Embryonic facial prominence (tissue), 1 donor: ENCODE results near the gene GALNT9.
A peak's percentile ranks its signal among the peaks of the same experiment; 100 is the strongest.

ENCODE experiments used
- DNase-seq: peaks from one replicate; pipeline ENCODE4 v3.0.0-alpha.2; 2016; ENCODE audit errors: extremely low spot score

The GALNT9 gene

GRCh38 chr12:132292328-132293319 lies 36.8 kb downstream of the GALNT9 start:
- no peak for DNase-seq

DNA sequence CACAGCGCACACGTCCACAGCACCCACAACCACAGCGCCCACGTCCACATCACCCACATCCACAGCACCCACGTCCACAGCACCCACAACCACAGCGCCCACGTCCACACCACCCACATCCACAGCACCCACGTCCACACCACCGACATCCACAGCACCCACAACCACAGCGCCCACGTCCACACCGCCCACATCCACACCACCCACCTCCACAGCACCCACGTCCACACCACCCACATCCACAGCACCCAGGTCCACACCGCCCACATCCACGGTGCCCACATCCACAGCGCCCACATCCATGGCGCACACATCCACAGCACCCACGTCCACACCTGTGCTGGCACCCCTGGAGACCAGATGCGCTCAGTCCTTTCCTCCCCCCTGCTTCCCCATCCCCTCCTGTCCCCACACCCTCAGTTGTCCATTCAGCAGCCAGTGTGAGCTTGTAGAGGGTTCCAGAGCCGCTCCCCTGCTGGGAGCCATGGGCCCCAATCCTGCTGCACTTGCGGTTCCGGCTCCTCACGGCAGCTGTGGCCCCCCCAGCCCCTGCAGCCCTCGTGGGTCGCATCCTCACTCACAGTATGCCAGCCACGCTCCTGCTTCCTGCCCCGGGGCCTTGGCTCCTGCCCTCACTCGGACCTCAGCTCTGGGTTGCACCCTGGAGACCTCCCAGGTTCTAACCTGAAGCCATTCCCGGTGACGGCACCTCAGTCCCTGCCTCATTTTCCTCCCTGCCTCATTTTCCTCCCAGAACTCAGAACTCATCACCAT lies 37.8 kb downstream of the GALNT9 start:
- DNase-seq = no peak

GRCh38 chr12:132290203-132290540 lies 39.2 kb downstream of the GALNT9 start:
- no peak for DNase-seq

DNA sequence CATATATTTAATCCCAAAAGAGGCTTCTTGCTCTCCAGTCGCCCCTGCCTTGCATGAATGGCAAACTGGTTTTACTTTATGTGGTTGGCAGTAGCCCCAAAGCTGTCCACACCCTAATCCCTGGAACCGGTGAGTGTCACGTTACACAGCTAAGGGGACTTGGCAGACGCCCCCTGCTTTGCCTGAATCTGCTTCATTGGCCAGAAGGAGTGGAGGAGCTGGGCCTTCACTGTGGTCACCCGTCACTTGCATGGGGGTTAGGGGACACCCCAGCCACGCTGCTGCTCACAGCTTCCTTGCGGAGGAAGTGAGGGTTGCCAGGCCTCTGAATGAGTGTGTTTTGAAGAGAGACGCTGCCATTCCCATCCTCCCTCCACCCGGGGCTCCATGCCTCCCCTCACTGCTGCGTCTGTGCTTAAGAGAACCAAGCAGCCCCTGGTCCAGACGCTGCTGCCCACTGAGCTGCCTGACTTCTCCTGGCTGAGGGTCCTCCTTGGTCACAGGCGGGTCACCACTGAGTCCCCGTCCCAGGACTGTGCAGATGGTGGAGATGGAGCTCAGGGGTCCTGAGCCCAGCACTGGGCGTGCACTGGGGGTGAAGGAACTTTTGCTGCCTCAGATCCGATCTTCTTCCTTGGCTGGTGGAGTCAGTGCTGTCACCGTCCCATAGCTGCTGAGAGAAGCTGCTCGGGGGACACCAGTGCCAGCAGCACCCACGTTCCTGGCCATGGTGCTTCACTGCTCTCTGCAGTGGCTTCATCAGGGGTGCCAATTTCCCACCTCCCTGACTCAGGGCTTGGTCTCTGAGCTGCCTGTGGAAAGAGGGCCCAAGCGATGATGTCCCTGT lies 39.8 kb downstream of the GALNT9 start:
- DNase-seq = no peak

DNA sequence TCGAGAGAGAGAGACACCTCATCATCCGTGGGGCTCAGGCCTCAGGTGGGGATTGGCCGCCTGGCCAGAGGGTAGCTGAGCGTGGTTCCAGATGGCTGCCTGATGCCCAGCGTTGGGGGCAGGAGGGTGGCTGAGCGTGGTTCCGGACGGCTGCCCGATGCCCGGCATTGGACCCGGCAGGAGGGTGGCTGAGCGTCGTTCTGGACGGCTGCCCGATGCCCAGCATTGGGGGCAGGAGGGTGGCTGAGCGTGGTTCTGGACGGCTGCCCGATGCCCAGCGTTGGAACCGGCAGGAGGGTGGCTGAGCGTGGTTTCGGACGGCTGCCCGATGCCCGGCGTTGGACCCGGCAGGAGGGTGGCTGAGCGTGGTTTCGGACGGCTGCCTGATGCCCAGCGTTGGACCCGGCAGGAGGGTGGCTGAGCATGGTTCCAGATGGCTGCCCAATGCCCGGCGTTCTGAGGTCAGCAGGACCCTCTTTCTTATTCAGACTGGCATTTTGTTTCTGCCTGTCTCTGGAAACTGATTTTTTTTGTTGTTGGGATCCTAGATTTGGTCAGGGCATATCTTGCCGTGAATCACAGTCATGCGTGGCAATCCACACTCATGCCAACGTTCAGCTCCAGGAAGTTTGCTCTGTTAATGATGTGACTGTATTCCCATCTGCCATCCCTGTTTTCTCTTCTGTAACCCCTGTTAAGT lies 40.7 kb downstream of the GALNT9 start:
- DNase-seq = no peak

DNA sequence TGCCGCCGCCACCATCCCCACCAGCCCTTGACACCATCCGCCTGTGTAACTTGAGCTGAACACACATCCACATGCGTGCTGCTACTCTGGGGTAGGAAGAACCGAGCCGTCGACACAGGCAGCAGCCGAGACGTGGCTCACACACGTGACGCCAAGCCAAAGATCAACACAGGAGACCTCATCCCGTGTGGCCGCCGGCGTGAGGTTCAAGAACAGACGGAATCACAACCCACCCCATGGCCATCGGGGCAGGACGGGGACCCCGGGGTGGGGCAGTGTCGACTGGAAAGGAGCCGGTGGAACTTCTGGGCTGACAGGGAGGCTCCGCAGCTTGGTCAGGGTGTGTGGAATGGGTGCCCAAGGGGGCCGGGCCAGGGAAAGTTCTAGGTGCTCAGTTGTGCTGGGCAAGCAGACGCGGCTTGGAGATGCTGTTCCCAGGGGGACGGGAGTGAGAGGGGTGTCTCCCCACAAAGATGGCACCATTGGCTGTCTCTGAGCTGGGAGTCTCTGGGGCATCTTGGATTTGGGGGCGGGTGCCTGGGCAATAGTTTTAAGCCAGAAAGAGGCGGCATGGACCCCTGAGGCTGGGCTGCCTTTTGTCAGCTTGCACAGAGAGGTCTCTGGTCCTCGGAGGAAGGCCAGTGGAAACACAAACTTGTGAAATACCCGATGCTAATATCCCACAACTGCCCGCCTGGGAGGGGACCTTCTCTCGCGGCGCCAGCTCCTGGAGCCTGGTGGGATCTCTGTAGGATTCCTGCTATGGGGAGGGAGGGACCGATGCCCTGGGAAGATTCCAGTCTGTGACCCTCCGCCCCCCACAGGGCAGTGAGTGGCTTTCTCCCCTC lies 41.8 kb downstream of the GALNT9 start:
- no peak for DNase-seq

DNA sequence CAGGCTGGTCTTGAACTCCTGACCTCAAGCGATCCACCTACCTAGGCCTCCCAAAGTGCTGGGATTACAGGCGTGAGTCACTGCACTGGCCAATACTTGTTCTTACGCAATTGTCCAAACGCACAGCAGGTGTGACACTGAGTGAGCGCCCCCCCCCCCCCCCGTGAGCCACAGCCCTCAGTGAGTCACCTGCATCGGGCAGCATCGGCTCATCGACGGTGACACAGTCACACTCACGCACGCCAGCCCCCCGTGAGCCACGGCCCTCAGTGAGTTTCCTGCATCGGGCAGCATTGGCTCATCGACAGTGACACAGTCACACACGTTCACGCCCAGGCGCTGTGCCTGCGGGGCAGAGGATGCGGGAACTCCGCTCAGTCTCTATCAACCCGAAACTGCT lies 42.5 kb downstream of the GALNT9 start:
- no peak for DNase-seq

GRCh38 chr12:132285991-132286681 lies 43.3 kb downstream of the GALNT9 start:
- peak; percentile 38 for DNase-seq

DNA sequence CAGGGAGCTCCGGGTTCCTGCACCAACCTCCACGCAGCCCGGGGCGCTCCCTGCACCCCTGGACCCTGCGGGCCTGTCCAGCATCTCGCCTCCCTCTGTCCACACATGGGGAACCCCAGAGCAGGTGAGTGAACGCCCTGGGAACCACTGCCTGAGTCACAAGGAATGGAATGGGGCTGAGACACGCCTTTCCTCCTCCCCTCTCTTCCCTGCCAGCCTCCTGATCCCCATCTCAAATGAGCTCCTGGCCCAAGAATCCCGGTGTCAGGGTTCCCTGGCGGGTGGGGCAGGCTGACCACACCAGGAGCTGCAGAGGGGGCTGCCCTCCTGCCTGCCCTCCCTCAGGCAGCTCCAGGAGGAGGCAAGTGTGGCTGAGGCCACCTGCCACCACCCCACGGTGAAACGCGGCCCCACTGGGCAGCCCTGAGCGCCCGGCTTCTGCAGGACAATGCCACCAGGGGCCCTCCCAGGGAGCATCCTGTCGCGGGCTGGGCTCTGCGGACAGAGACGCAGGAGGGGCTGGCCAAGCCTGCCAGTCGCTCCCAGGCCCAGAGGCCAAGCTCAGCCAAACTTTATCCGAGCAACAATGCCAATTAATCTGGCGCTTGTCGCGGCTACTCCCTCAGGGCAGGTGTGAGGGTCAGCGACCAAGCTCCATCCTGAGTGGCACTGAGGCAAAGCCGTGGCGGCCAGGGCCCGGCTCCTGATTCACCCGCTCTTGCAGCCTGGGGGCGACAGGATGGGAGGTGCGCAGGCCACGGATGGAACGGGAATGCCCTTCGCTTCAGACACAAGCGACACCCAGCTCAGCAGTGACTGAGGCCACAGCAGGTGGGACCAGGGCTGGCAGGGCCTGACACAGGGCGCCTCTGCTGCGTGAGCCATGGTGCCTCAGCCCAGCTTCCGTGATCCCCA lies 44.3 kb downstream of the GALNT9 start:
- no peak for DNase-seq

DNA sequence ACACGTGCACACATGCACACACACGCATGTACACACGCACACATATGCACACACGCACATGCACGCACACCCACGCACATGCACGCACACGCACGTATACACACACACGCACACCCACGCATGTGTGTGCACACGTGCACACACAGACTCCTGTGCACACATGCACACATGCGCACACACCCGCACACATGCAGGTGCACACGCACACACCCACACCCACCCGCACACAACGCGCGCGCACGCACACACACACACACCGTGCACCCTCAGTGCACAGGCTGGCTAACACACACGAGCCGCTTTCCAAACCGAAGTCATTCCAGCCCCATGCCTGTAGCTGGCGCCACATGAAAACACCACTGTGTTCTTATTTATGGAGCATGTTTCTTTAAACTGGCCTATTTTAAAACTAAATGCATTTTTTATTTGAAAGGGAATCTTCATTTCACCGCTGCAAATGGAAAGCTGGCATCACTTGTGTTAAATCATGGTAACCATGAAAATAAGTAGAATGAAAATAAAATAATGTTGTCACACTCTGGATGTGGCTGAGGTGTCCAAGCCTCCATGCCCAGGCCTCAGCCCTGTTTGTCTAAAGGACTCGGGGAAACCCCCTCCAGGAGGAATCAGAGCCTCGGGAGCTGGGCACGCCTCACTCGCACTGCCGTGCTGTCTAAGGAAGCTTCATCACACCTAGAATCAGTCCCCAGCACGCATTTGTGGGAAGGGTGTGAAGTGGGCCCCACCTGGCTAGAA lies 45.1 kb downstream of the GALNT9 start:
- DNase-seq = no peak

DNA sequence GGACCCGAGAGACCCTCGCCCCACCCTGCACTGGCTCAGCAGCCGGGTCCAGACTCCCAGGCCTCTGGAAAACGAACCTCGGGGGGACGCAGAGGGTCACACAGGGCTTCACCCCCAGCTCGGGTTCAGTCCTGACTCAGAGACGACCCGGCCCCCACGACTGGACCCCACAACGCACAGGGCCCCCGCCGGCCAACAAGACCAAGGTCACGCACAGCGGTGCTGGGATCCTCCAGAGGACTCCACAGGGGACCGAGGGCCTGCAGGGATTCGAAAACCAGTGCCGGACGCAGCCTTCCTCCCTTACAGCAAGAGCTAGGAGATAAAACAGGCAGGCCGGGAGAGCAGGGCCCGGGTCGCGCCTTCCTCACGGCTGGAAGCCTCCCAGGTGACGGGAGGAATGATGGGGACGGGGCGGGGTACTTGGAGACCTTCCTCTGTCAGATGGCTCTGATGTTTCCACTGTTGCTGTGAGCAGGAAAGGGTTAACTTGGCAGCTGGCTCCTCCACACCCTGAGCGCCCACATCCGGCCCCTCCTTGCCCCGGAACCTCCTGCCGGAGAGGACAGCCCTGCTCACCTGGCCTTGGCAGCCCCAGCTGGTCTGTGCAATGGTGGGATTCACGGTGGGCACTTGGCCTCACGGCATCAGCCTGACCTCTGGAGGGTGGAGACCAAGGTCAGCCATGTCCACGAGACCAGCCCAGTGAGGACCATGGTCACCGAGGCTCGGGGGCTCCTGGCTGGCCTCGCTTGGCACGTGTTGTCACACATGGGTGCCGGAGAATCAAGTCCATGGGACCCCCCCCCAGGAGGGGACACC lies 46.2 kb downstream of the GALNT9 start:
- no peak for DNase-seq

GRCh38 chr12:132282031-132282949 lies 47.1 kb downstream of the GALNT9 start:
- DNase-seq = no peak

GRCh38 chr12:132281038-132281437 lies 48.4 kb downstream of the GALNT9 start:
- no peak for DNase-seq

- DNase-seq = no peak
Measured at GRCh38 chr12:132280406-132280805, 49.0 kb downstream of the GALNT9 start.

DNA sequence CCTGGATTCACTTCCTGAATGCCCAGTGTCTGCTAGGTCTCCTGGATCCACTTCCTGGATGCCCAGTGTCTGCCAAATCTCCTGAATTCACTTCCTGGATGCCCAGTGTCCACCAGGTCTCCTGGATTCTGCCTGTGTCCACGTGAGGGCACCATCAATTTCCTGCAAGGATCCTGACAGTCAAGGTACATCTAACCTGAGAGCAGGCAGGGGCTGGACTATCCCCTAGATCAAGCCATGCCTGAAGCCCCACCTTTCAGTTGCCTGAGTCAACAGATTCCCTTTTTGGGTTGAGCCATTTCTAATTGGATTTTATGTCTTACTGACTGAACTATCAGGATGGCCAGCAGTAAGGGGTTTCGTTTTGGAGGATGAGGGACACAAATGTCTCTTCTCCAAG lies 49.5 kb downstream of the GALNT9 start:
- DNase-seq = no peak
